IPS-18a (cell line): ENCODE results near the gene MANEA.

Experiments used
- H3K27ac ChIP-seq: one replicate; pipeline ENCODE4 v1.5.1; 2013; ENCODE audit warnings: low read length
- H3K27me3 ChIP-seq: one replicate; pipeline ENCODE4 v1.6.1; 2013; ENCODE audit warnings: mild to moderate bottlenecking, low read length; ENCODE audit not compliant: control insufficient read depth, insufficient read depth
- H3K36me3 ChIP-seq: one replicate; pipeline ENCODE4 v1.6.1; 2013; ENCODE audit warnings: low read depth, low read length; ENCODE audit not compliant: control insufficient read depth
- H3K4me1 ChIP-seq: one replicate; pipeline ENCODE4 v1.6.1; 2013; ENCODE audit warnings: low read depth, low read length; ENCODE audit not compliant: control insufficient read depth
- H3K4me3 ChIP-seq: one replicate; pipeline ENCODE4 v1.5.1; 2013; ENCODE audit warnings: low read length
- H3K9ac ChIP-seq: one replicate; pipeline ENCODE4 v1.6.1; 2013; ENCODE audit warnings: mild to moderate bottlenecking, low read length, moderate library complexity
- H3K9me3 ChIP-seq: one replicate; pipeline ENCODE4 v1.6.1; 2013; ENCODE audit warnings: low read depth, low read length; ENCODE audit not compliant: control insufficient read depth

MANEA gene

DNA sequence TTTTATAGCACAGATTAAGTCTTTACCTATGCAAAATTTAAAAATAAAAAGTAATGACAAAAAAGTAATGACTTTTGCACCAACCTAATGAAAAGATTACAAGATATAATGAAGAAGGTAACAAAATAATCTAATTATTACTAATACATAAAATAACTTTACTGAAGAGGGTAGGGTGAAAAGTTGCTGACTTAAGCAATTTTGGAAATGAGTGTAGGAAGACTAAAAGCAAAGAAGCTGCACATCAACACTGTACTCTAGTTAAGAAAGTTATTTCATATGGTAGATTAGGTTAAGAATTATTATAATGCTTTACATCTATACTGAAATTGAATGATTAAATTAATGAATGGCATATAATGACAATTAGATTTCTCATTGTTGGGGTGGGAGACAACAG is 76.8 kb downstream of the MANEA start:
- peaks cover 5% of the 10 kb centered on the region for H3K4me1 ChIP-seq
- no peaks in the 10 kb centered on the region for H3K36me3 ChIP-seq
- no peak overlapping the region for H3K27ac ChIP-seq
- no peak overlapping the region for H3K9ac ChIP-seq
- H3K27me3 ChIP-seq = no peaks in the 10 kb centered on the region
- no peaks in the 10 kb centered on the region for H3K9me3 ChIP-seq
- no peak overlapping the region for H3K4me3 ChIP-seq

DNA sequence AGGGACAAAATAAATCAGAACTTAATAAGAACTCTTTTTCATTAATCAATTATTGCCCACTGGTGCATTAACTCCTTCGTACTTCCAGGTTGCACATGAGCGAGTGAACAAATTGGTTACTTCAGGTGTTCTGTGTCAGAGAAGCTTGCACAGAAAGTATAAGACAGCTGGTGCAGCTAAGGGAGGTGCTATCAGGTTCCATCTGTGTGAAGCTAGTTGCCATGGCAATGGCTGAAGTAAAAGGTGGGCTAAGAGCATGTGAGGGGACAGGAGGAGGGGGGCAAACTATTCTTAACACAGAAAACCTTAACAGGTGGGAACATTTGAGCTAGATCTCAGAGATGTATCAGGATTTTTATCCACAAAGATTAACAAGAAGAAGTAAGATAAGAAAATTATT is 81.6 kb downstream of the MANEA start:
- no peaks in the 10 kb centered on the region for H3K4me1 ChIP-seq
- no peak overlapping the region for H3K9ac ChIP-seq
- H3K27ac ChIP-seq = no peak overlapping the region
- H3K4me3 ChIP-seq = no peak overlapping the region
- H3K9me3 ChIP-seq = no peaks in the 10 kb centered on the region
- no peaks in the 10 kb centered on the region for H3K36me3 ChIP-seq
- H3K27me3 ChIP-seq = no peaks in the 10 kb centered on the region
